ENCODE data around the gene FOXO6.
A peak's percentile ranks its signal among the peaks of the same experiment; 100 is the strongest.

The FOXO6 gene

DNA sequence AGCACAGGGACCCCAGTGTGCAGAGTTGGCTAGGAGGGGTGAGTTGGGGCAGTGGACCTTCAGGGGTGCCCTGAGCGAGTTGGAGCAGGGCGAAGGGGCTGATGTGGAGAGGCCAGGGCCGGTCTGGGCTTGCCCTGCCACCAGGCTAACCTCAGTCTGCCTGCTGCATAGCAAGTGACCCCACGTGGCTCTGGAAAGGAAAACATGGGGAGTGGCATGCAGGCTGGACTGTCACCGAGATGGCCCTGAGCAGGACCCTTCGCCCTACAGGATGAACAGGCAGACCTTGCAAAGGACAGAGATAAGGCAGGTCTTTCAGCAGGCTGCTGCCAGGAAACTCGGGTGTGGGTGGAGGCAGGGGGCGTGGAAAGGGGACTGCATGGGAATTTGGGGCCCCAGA is 51.5 kb downstream of the FOXO6 start:
- TF ChIP-seq, protein P1, sequence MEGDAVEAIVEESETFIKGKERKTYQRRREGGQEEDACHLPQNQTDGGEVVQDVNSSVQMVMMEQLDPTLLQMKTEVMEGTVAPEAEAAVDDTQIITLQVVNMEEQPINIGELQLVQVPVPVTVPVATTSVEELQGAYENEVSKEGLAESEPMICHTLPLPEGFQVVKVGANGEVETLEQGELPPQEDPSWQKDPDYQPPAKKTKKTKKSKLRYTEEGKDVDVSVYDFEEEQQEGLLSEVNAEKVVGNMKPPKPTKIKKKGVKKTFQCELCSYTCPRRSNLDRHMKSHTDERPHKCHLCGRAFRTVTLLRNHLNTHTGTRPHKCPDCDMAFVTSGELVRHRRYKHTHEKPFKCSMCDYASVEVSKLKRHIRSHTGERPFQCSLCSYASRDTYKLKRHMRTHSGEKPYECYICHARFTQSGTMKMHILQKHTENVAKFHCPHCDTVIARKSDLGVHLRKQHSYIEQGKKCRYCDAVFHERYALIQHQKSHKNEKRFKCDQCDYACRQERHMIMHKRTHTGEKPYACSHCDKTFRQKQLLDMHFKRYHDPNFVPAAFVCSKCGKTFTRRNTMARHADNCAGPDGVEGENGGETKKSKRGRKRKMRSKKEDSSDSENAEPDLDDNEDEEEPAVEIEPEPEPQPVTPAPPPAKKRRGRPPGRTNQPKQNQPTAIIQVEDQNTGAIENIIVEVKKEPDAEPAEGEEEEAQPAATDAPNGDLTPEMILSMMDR (conservative IDR thresholded peaks at IDR 0.05; ENCODE audit: low read depth, low read length) = no peak
- no peak overlapping the region for H3K4me3 ChIP-seq (ENCODE audit: low read length)
- DNase-seq (ENCODE audit: low read depth) = no peak

- TF ChIP-seq, protein P1 (conservative IDR thresholded peaks at IDR 0.05; ENCODE audit: low read depth, low read length) = no peak
- no peak for DNase-seq (ENCODE audit: low read depth)
- no peak overlapping the region for H3K4me3 ChIP-seq (ENCODE audit: low read length)
These were observed 52.6 kb downstream of the FOXO6 start for GRCh38 chr1:41413748-41414281.

DNA sequence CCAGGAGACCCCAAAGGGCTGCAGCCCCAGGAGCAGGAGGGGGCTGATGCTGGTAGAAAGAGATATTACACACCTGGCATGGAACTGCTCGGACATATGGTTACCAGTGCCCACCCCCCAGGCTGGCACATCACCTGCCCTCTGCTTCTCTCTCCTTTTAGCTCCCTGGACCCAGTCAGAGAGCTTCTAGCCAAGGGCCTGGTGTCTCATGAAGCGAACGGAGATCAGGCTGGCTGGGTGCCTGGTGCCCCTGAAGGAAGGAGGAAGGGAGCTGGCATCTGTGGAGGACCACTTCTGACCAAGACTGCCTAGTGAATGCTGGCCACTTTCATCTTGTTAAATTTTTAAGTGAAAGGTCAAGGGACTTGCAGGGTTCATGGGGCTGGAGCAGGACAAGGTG is 53.1 kb downstream of the FOXO6 start:
- DNase-seq (ENCODE audit: low read depth) = no peak
- H3K4me3 ChIP-seq (ENCODE audit: low read length) = no peak overlapping the region
- TF ChIP-seq, protein P1 (conservative IDR thresholded peaks at IDR 0.05; ENCODE audit: low read depth, low read length) = no peak

DNA sequence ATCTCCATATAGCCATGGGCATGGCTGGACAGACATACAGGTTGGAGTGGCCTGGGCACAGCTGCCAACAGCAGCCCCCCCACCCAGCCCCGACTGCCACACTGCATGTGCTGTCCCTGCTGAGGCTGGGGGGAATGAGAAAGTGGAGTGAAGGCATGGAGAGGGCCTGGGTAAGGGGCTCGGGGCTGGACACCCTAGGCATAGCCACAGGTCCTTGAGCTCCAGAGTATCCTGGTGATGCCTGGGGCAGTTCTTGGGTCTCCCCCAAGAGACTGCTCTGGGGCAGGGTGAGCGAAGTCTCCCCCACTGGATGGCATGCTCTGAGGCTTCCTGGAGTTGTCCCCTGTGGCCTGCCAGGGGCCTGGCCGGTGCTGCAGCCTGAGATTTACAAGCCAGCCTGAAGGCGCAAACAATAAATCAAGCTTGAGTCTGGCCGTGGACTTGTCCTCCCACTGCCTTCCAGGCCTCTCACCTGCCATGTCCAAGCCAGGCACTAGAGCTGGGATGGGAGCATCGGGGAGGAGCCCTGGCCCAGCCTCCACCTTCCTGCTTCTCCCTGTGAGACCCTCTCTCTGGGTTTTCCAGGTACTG is 53.6 kb downstream of the FOXO6 start:
- no peak for DNase-seq (ENCODE audit: low read depth)
- TF ChIP-seq, protein P1 (conservative IDR thresholded peaks at IDR 0.05; ENCODE audit: low read depth, low read length) = no peak
- no peak overlapping the region for H3K4me3 ChIP-seq (ENCODE audit: low read length)

GRCh38 chr1:41416081-41416480 is 54.8 kb downstream of the FOXO6 start:
- TF ChIP-seq, protein P1 (conservative IDR thresholded peaks at IDR 0.05; ENCODE audit: low read depth, low read length) = no peak
- no peak for DNase-seq (ENCODE audit: low read depth)

DNA sequence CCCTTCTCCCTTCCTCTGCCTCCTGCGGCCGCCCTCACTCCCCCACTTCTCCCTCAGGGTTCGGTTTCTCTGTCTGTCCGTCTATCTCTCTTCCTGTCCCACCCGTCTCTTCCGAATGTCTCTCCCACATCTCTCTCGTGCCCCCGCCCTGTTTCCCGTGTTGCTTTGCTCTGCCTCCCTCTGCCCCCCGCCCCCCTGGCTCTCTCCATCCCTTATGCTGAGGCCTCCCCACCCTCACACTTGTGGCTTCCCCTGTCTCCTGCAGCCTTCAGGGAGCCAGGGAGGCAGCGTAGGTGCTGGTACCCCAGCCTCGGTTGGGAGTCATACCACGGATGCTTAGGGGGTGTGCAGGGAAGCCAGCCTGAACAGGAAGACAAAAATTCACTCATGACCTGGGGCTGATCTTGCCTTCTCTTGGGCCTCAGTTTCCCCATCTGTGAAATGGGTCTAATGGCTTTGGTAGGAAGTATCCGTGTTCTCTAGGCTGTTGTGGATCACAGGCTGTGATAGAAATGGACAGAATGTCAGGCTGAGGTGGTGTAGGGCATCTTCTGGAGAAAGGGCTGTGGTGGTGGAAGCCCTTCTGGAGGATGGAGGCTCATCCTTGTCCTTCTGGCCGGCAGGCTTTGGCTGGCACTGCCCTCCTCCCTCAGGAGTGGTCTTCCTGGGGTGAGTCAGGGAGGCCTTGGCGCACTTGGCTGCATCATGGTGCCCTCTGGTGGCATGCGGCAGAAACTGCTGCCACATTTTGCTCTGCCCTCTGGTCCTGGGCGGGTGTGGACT is 55.5 kb downstream of the FOXO6 start:
- no peak overlapping the region for H3K4me3 ChIP-seq (ENCODE audit: low read length)
- TF ChIP-seq, protein P1 (conservative IDR thresholded peaks at IDR 0.05; ENCODE audit: low read depth, low read length) = peak; percentile 95
- no peak for DNase-seq (ENCODE audit: low read depth)

More at GRCh38 chr1:41416081-41416480, 54.8 kb downstream of the FOXO6 start:
- H3K4me3 ChIP-seq (ENCODE audit: low read length) = no peak overlapping the region

GRCh38 chr1:41417335-41417682 is 56.1 kb downstream of the FOXO6 start:
- TF ChIP-seq, protein P1 (conservative IDR thresholded peaks at IDR 0.05; ENCODE audit: low read depth, low read length) = no peak
- no peak overlapping the region for H3K4me3 ChIP-seq (ENCODE audit: low read length)
- no peak for DNase-seq (ENCODE audit: low read depth)
